GM23338 (cell line): ENCODE data around the gene DRG2. TPM values are rescaled to one million over a fixed set of nuclear protein-coding genes. Genes with fewer than 3 reads are reported as not detected.

Experiments used
- ATAC-seq: fragments of 200-7000 bp; cut with Tn5 transposase; 3 replicates; pipeline ENCODE4 v1.9.1; 2020
- DNase-seq: peaks from one replicate; pipeline ENCODE4 v3.0.0-alpha.2; 2015; ENCODE audit warnings: low spot score
- H2AFZ ChIP-seq: fragments of 200-600 bp; sonication (generic); 2 replicates; pipeline ENCODE4 v1.8.0; 2016; ENCODE audit warnings: antibody characterized with exemption, mild to moderate bottlenecking, moderate library complexity
- H3F3A ChIP-seq: fragments of 200-600 bp; sonication (generic); replicated peaks from 2 replicates; pipeline ENCODE4 v1.8.0; 2017; ENCODE audit warnings: antibody characterized with exemption, mixed run types, low read depth
- H3K27ac ChIP-seq: fragments of 200-600 bp; sonication (generic); 2 replicates; pipeline ENCODE4 v1.6.1; 2016; ENCODE audit warnings: low read depth
- H3K27me3 ChIP-seq: fragments of 200-600 bp; sonication (generic); 2 replicates; pipeline ENCODE4 v1.8.0; 2016; ENCODE audit warnings: mild to moderate bottlenecking, mixed run types, moderate library complexity; ENCODE audit not compliant: insufficient read depth
- H3K36me3 ChIP-seq: fragments of 200-600 bp; sonication (generic); 2 replicates; pipeline ENCODE4 v1.8.0; 2016; ENCODE audit warnings: mild to moderate bottlenecking; ENCODE audit not compliant: insufficient read depth
- H3K4me1 ChIP-seq: fragments of 200-600 bp; sonication (generic); 2 replicates; pipeline ENCODE4 v1.8.0; 2016; ENCODE audit warnings: mild to moderate bottlenecking, moderate library complexity; ENCODE audit not compliant: insufficient read depth
- H3K4me2 ChIP-seq: fragments of 200-600 bp; sonication (generic); 2 replicates; pipeline ENCODE4 v1.7.1; 2017; ENCODE audit warnings: mixed run types
- H3K4me3 ChIP-seq: fragments of 200-600 bp; sonication (generic); 2 replicates; pipeline ENCODE4 v1.6.1; 2016; ENCODE audit warnings: mixed run types
- H3K79me2 ChIP-seq: fragments of 200-600 bp; sonication (generic); replicated peaks from 2 replicates; pipeline ENCODE4 v1.8.0; 2017; ENCODE audit warnings: mild to moderate bottlenecking; ENCODE audit not compliant: insufficient read depth
- H3K9me2 ChIP-seq: fragments of 200-600 bp; sonication (generic); 2 replicates; pipeline ENCODE4 v1.8.0; 2017; ENCODE audit not compliant: insufficient read depth
- H4K20me1 ChIP-seq: fragments of 200-600 bp; sonication (generic); replicated peaks from 2 replicates; pipeline ENCODE4 v1.8.0; 2017; ENCODE audit warnings: mild to moderate bottlenecking; ENCODE audit not compliant: insufficient read depth
- H3K27ac Mint-ChIP-seq: 2 replicates; pipeline ENCODE4 v1.8.0; 2020; ENCODE audit warnings: inconsistent platforms, mild to moderate bottlenecking, moderate library complexity, mixed read lengths
- H3K27me3 Mint-ChIP-seq: 3 replicates; pipeline ENCODE4 v1.8.0; 2022; ENCODE audit warnings: low read depth, mild to moderate bottlenecking, moderate library complexity, mixed read lengths, inconsistent platforms; ENCODE audit not compliant: insufficient read depth, poor library complexity
- H3K36me3 Mint-ChIP-seq: 3 replicates; pipeline ENCODE4 v1.8.0; 2021; ENCODE audit warnings: low read depth, mild to moderate bottlenecking, inconsistent platforms, moderate library complexity, mixed read lengths
- H3K4me1 Mint-ChIP-seq: 3 replicates; pipeline ENCODE4 v1.8.0; 2020; ENCODE audit warnings: mild to moderate bottlenecking, inconsistent platforms, mixed read lengths
- H3K4me3 Mint-ChIP-seq: 3 replicates; pipeline ENCODE4 v1.8.0; 2021; ENCODE audit warnings: moderate library complexity, mild to moderate bottlenecking, inconsistent platforms, mixed read lengths
- H3K9me3 Mint-ChIP-seq: 3 replicates; pipeline ENCODE4 v1.8.0; 2020; ENCODE audit warnings: moderate library complexity, mild to moderate bottlenecking, inconsistent platforms, mixed read lengths
- CREB1 ChIP-seq: fragments of 250-450 bp; sonication (Bioruptor Pico); IDR thresholded peaks from 2 replicates; pipeline ENCODE4 v1.5.0; 2020; ENCODE audit warnings: low read depth, mild to moderate bottlenecking, moderate library complexity
- CTCF ChIP-seq, 2 experiments: fragments of 200-600 bp in 1 of 2; sonication (generic) in 1 of 2; conservative IDR thresholded peaks; 2 replicates each; pipeline versions ENCODE4 v1.5.1 to v1.6.1; 2016 to 2017; ENCODE audit warnings: antibody characterized with exemption in 2 of 2, low read depth in 2 of 2, mild to moderate bottlenecking in 2 of 2, moderate library complexity in 1 of 2
- ETS1 ChIP-seq: IDR thresholded peaks from 2 replicates; pipeline ENCODE4 v1.6.1; 2016; ENCODE audit warnings: antibody characterized with exemption
- EZH2 ChIP-seq: fragments of 200-600 bp; sonication (generic); IDR thresholded peaks from one replicate; pipeline ENCODE4 v1.8.0; 2017; ENCODE audit warnings: antibody characterized with exemption, mild to moderate bottlenecking, low read depth; ENCODE audit not compliant: unreplicated experiment
- EZH2phosphoT487 ChIP-seq: fragments of 200-600 bp; sonication (generic); IDR thresholded peaks from one replicate; pipeline ENCODE4 v1.8.1; 2018; ENCODE audit warnings: antibody characterized with exemption; ENCODE audit not compliant: unreplicated experiment
- JUNB ChIP-seq: IDR thresholded peaks from one replicate; pipeline ENCODE4 v1.6.1; 2016; ENCODE audit warnings: antibody characterized with exemption; ENCODE audit not compliant: unreplicated experiment
- NANOG ChIP-seq: IDR thresholded peaks from 2 replicates; pipeline ENCODE4 v1.6.1; 2016; ENCODE audit warnings: antibody characterized with exemption, borderline replicate concordance
- POLR2AphosphoS5 ChIP-seq: IDR thresholded peaks from 2 replicates; pipeline ENCODE4 v1.6.1; 2016; ENCODE audit warnings: antibody characterized with exemption, low read depth
- REST ChIP-seq: IDR thresholded peaks from one replicate; pipeline ENCODE4 v1.6.1; 2018; ENCODE audit warnings: antibody characterized with exemption; ENCODE audit not compliant: unreplicated experiment
- STAT1 ChIP-seq: IDR thresholded peaks from one replicate; pipeline ENCODE4 v1.6.1; 2016; ENCODE audit warnings: antibody characterized with exemption; ENCODE audit not compliant: unreplicated experiment
- ZNF114 ChIP-seq: fragments of 250-450 bp; sonication (Bioruptor Pico); IDR thresholded peaks from 2 replicates; pipeline ENCODE4 v1.5.0; 2020; ENCODE audit warnings: mild to moderate bottlenecking, moderate library complexity
- ZNF331 ChIP-seq: fragments of 250-450 bp; sonication (Bioruptor Pico); IDR thresholded peaks from 2 replicates; pipeline ENCODE4 v1.5.0; 2020; ENCODE audit warnings: low read depth, mild to moderate bottlenecking, moderate library complexity
- ZNF462 ChIP-seq: fragments of 250-450 bp; sonication (Bioruptor Pico); IDR thresholded peaks from 2 replicates; pipeline ENCODE4 v1.5.0; 2020; ENCODE audit warnings: mild to moderate bottlenecking, moderate library complexity
- polyA plus RNA-seq: library from polyadenylated mRNA; unstranded; fragments of >200 nt; fragmentation: Nextera tagmentation; extraction: Ambion mirVana; gene quantifications from 2 replicates; pipeline ENCODE4 v1.2.1, GENCODE V29; 2016
- total RNA-seq: library from RNA; depleted of rRNA; stranded (reverse); fragments of >200 nt; shearing (Covaris generic); gene quantifications from 2 replicates; pipeline ENCODE4 v1.2.3, GENCODE V29; 2014

DRG2 gene
- total and polyA plus RNA-seq, 2 experiments from 2014 or later = 36.2 to 48.0 TPM

GRCh38 chr17:18119938-18120337 lies 32.2 kb downstream of the DRG2 start:
- Mint-ChIP-seq H3K36me3 (no peaks in the 10 kb centered on the region), H3K9me3 (peaks cover 10% of the 10 kb centered on the region; the same call in 2 of the 3 replicates), H3K27me3 (peaks cover 4% of the 10 kb centered on the region), H3K4me3 (no peak overlapping the region), H3K4me1 (no peaks in the 10 kb centered on the region; the same call in 2 of the 3 replicates), H3K27ac (no peak overlapping the region)
- Histone ChIP-seq H2AFZ (no peak overlapping the region), H3F3A (no peaks in the 10 kb centered on the region), H3K27ac (no peak overlapping the region), H3K36me3 (no peaks in the 10 kb centered on the region), H3K79me2 (no peaks in the 10 kb centered on the region), H3K4me1 (no peaks in the 10 kb centered on the region), H4K20me1 (no peaks in the 10 kb centered on the region), H3K27me3 (no peaks in the 10 kb centered on the region), H3K4me3 (no peak overlapping the region), H3K9me2 (no peaks in the 10 kb centered on the region), H3K4me2 (no peak overlapping the region)
- DNase-seq (no peak), ATAC-seq (no peak)
- TF ChIP-seq ETS1 = no peak
- no peak for TF ChIP-seq ZNF331 (CRISPR knock-in tag)
- no peak for TF ChIP-seq JUNB
- TF ChIP-seq ZNF114 (CRISPR knock-in tag) = no peak
- TF ChIP-seq ZNF462 = no peak
- TF ChIP-seq NANOG = no peak
- no peak for TF ChIP-seq CREB1
- no peak for TF ChIP-seq REST
- no peak for TF ChIP-seq EZH2
- no peak for TF ChIP-seq CTCF (conservative IDR thresholded peaks at IDR 0.05; ENCODE audit: low read depth in 2 of 2)
- TF ChIP-seq STAT1 = no peak
- no peak for TF ChIP-seq EZH2phosphoT487
- no peak for TF ChIP-seq POLR2AphosphoS5
